HepG2 (cell line): Measurements from ENCODE around the gene NEDD8. TPM values are rescaled to one million over a fixed set of nuclear protein-coding genes. Genes with fewer than 3 reads are reported as not detected.
A peak's percentile ranks its signal among the peaks of the same experiment; 100 is the strongest.

Experiments
- ZNF318 ChIP-seq: sonication (generic); formaldehyde crosslinking; IDR thresholded peaks from 2 replicates; pipeline ENCODE4 v1.4.0; 2020; ENCODE audit warnings: mild to moderate bottlenecking, missing genetic modification reagents
- ZSCAN21 ChIP-seq: sonication (generic); formaldehyde crosslinking; IDR thresholded peaks from 2 replicates; pipeline ENCODE4 v1.8.0; 2022; ENCODE audit warnings: mild to moderate bottlenecking, missing genetic modification reagents, moderate library complexity, borderline replicate concordance
- polyA plus RNA-seq, 8 experiments: library from polyadenylated mRNA; depleted of rRNA in 3 of 8; stranded (reverse) in 7 of 8; unstranded in 1 of 8; fragments of >200 nt; fragmentation: Illumina TruSeq in 4 of 8; extraction: Trizol in 4 of 8; gene quantifications; 2 replicates each; pipeline versions ENCODE4 v1.2.1 to v1.2.3, GENCODE V29; 2011 to 2016; ENCODE audit warnings: low read depth in 4 of 8, missing spikeins in 1 of 8, mixed read lengths in 1 of 8; ENCODE audit not compliant: insufficient read depth in 1 of 8
- total RNA-seq, 5 experiments: library from RNA; depleted of rRNA; stranded (reverse); fragments of >200 nt; fragmentation: Illumina TruSeq; extraction: Trizol; gene quantifications; 2 replicates each; pipeline ENCODE4 v1.2.3, GENCODE V29; 2016; ENCODE audit warnings: low read depth in 1 of 5

NEDD8 gene
- total and polyA plus RNA-seq, 2 of the 13 experiments (the other 11 are each of a cell fraction or from before 2014, with no cell fraction given), result 535 to 713 TPM

GRCh38 chr14:24255438-24255837, 23.3 kb upstream of the NEDD8 start (continued):
- TF ChIP-seq ZNF318 (CRISPR knock-in tag), result peak; percentile 78; the same call in 1 of the 2 replicates
- 0 out of 2 replicates have a peak, but pooled peaks have one; percentile 29 for TF ChIP-seq ZSCAN21 (CRISPR knock-in tag)
